SK-N-SH treated with all-trans-retinoic acid at 6 μM for 48 hours (cell line): Measurements from ENCODE around the gene PSMD3.

ENCODE experiments used
- ARNTL ChIP-seq: fragments of 450-650 bp; formaldehyde crosslinking; IDR thresholded peaks from 2 replicates; pipeline ENCODE4 v1.5.0; 2020; ENCODE audit warnings: low read depth, mild to moderate bottlenecking, moderate library complexity, borderline replicate concordance
- CREB5 ChIP-seq: fragments of 250-450 bp; sonication (Bioruptor Pico); IDR thresholded peaks from 2 replicates; pipeline ENCODE4 v1.5.1; 2020; ENCODE audit warnings: low read depth, mild to moderate bottlenecking, moderate library complexity
- ISL1 ChIP-seq: fragments of 250-450 bp; sonication (Bioruptor Pico); IDR thresholded peaks from 2 replicates; pipeline ENCODE4 v2.1.2; 2022; ENCODE audit warnings: mild to moderate bottlenecking, moderate library complexity
- OSR1 ChIP-seq: fragments of 250-450 bp; sonication (Bioruptor Pico); IDR thresholded peaks from 2 replicates; pipeline ENCODE4 v1.8.0; 2022; ENCODE audit warnings: moderate library complexity, mild to moderate bottlenecking, inconsistent platforms
- TOX ChIP-seq: fragments of 250-450 bp; sonication (Bioruptor Pico); IDR thresholded peaks from 2 replicates; pipeline ENCODE4 v1.8.0; 2021; ENCODE audit warnings: mild to moderate bottlenecking, moderate library complexity, borderline replicate concordance
- TSHZ2 ChIP-seq: fragments of 250-450 bp; sonication (Bioruptor Pico); IDR thresholded peaks from 2 replicates; pipeline ENCODE4 v1.5.0; 2020; ENCODE audit warnings: mild to moderate bottlenecking, moderate library complexity
- ZFP3 ChIP-seq: fragments of 250-450 bp; sonication (Bioruptor Pico); IDR thresholded peaks from 2 replicates; pipeline ENCODE4 v1.5.0; 2020; ENCODE audit warnings: mild to moderate bottlenecking, moderate library complexity
- ZFP30 ChIP-seq: fragments of 450-650 bp; formaldehyde crosslinking; IDR thresholded peaks from 2 replicates; pipeline ENCODE4 v1.5.0; 2022; ENCODE audit warnings: mild to moderate bottlenecking, moderate library complexity
- ZNF565 ChIP-seq: fragments of 450-650 bp; formaldehyde crosslinking; conservative IDR thresholded peaks from 2 replicates; pipeline ENCODE4 v1.5.0; 2020; ENCODE audit warnings: low read depth, mild to moderate bottlenecking, moderate library complexity
- ZNF8 ChIP-seq: fragments of 450-650 bp; formaldehyde crosslinking; IDR thresholded peaks from 2 replicates; pipeline ENCODE4 v1.5.0; 2020; ENCODE audit warnings: mild to moderate bottlenecking, moderate library complexity

GRCh38 chr17:39980351-39981206 is at the start of gene PSMD3:
- TF ChIP-seq ARNTL (CRISPR knock-in tag) (no peak), ZFP3 (peak; percentile 25; the same call in 1 of the 2 replicates), ZFP30 (CRISPR knock-in tag) (no peak), OSR1 (CRISPR knock-in tag) (no peak), ISL1 (CRISPR knock-in tag) (no peak), TSHZ2 (CRISPR knock-in tag) (no peak), ZNF565 (no peak), ZNF8 (CRISPR knock-in tag) (no peak), CREB5 (CRISPR knock-in tag) (no peak), TOX (CRISPR knock-in tag) (no peak)
